ENCODE data around the gene DGKI. TPM values are rescaled to one million over a fixed set of nuclear protein-coding genes. Genes with fewer than 3 reads are reported as not detected.

DGKI gene
- total RNA-seq, 1 experiment from 2014 or later, result 0.55 TPM

GRCh38 chr7:137687556-137688265, 159.1 kb downstream of the DGKI start:
- Mint-ChIP-seq H3K4me1 (peaks cover 5 to 13% of the 10 kb centered on the region in 2 experiments), H3K27me3 (ENCODE audit: low read depth) (no peaks in the 10 kb centered on the region; the same call in 1 of the 2 replicates), H3K9me3 (no peaks in the 10 kb centered on the region), H3K27ac (no peak overlapping the region), H3K4me3 (no peak overlapping the region), H3K36me3 (ENCODE audit: insufficient read depth in 1 of 3, low read depth in 3 of 3) (no peaks in the 10 kb centered on the region)
- Histone ChIP-seq H3K79me1 (ENCODE audit: insufficient read depth, low read depth, low read length, poor library complexity, severe bottlenecking) (no peaks in the 10 kb centered on the region), H3K9ac (ENCODE audit: extremely low read depth, insufficient read length, low read length) (no peak overlapping the region), H3K4me2 (ENCODE audit: insufficient read depth, insufficient read length, low read length) (no peak overlapping the region), H3T11ph (ENCODE audit: low read length) (no peak overlapping the region), H3K4me1 (ENCODE audit: insufficient read depth, low read length) (no peaks in the 10 kb centered on the region), H3K23me2 (ENCODE audit: insufficient read length, low read depth, low read length, poor library complexity, severe bottlenecking) (no peaks in the 10 kb centered on the region), H3K27ac (ENCODE audit: insufficient read length, low read depth, low read length) (no peak overlapping the region), H2BK15ac (ENCODE audit: low read depth, low read length) (no peak overlapping the region), H3K14ac (ENCODE audit: insufficient read depth, low read length) (no peak overlapping the region), H3K56ac (ENCODE audit: insufficient read length, low read depth, low read length) (no peak overlapping the region), H3K4ac (ENCODE audit: low read depth, low read length) (no peak overlapping the region), H4K8ac (replicated peaks; ENCODE audit: insufficient read length, low read depth, low read length) (no peak overlapping the region), H2BK120ac (ENCODE audit: low read depth, low read length, poor library complexity, severe bottlenecking) (no peak overlapping the region), H2BK5ac (ENCODE audit: insufficient read length, low read length) (no peak overlapping the region), H4K91ac (ENCODE audit: insufficient read length, low read depth, low read length) (no peak overlapping the region), H2AFZ (ENCODE audit: low read length) (no peak overlapping the region), H3K18ac (ENCODE audit: insufficient read length, low read depth, low read length) (no peak overlapping the region), H3K23ac (ENCODE audit: insufficient read length, low read depth, low read length) (no peak overlapping the region), H2BK12ac (ENCODE audit: insufficient read length, low read depth, low read length) (no peak overlapping the region), H4K5ac (ENCODE audit: insufficient read length, low read depth, low read length) (no peak overlapping the region), H2AK5ac (ENCODE audit: insufficient read length, low read length) (no peak overlapping the region), H3K27me3 (ENCODE audit: insufficient read depth, low read length) (no peaks in the 10 kb centered on the region; the same call in 1 of the 2 replicates), H3K79me2 (ENCODE audit: insufficient read depth, low read length) (no peaks in the 10 kb centered on the region), H4K20me1 (ENCODE audit: control insufficient read depth, insufficient read depth, insufficient read length) (no peaks in the 10 kb centered on the region), H3K9me3 (ENCODE audit: control insufficient read depth, low read depth, low read length) (no peaks in the 10 kb centered on the region), H2BK20ac (ENCODE audit: low read depth, low read length, poor library complexity, severe bottlenecking) (no peak overlapping the region)
- no CpG with 5 or more reads among the region's 8 CpGs for WGBS (ENCODE audit: extremely low coverage, insufficient read length, low lambda C conversion rate)
- TF ChIP-seq, protein P1, sequence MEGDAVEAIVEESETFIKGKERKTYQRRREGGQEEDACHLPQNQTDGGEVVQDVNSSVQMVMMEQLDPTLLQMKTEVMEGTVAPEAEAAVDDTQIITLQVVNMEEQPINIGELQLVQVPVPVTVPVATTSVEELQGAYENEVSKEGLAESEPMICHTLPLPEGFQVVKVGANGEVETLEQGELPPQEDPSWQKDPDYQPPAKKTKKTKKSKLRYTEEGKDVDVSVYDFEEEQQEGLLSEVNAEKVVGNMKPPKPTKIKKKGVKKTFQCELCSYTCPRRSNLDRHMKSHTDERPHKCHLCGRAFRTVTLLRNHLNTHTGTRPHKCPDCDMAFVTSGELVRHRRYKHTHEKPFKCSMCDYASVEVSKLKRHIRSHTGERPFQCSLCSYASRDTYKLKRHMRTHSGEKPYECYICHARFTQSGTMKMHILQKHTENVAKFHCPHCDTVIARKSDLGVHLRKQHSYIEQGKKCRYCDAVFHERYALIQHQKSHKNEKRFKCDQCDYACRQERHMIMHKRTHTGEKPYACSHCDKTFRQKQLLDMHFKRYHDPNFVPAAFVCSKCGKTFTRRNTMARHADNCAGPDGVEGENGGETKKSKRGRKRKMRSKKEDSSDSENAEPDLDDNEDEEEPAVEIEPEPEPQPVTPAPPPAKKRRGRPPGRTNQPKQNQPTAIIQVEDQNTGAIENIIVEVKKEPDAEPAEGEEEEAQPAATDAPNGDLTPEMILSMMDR (conservative IDR thresholded peaks at IDR 0.05), result no peak
- no peak for DNase-seq
